Measurements from ENCODE around the gene RP2.

RP2 gene

DNA sequence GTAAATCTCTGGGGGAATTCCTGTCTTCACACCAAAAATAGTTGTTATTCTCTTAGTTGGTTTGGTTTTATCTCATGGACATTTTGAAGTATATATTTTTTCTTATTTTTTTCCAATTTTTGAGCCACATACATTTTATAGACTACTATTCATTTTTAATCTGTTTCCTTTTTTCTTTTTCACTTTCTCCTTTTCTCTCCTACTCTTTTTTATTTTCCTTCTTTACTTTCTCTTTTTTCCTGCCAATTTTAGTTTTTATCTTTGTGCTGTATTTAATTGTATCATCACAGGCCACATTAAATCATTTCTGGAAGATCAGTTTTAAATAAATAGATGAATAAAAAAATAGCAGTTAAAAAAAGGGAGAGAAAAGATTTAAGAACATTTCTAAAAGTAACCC lies 61.4 kb downstream of the RP2 start:
- Histone ChIP-seq H3K4me1 (ENCODE audit: insufficient read depth, poor library complexity, severe bottlenecking) (no peaks in the 10 kb centered on the region), H3K9me3 (ENCODE audit: severe bottlenecking) (no peaks in the 10 kb centered on the region), H3K36me3 (ENCODE audit: low read depth) (no peaks in the 10 kb centered on the region), H3K27me3 (ENCODE audit: insufficient read depth, poor library complexity, severe bottlenecking) (no peaks in the 10 kb centered on the region), H3K27ac (ENCODE audit: poor library complexity, severe bottlenecking) (no peak overlapping the region), H3K4me3 (ENCODE audit: severe bottlenecking) (no peak overlapping the region)
- DNase-seq (ENCODE audit: low spot score) (no peak), ATAC-seq (ENCODE audit: low read depth) (no peak)
- TF ChIP-seq, protein P1, sequence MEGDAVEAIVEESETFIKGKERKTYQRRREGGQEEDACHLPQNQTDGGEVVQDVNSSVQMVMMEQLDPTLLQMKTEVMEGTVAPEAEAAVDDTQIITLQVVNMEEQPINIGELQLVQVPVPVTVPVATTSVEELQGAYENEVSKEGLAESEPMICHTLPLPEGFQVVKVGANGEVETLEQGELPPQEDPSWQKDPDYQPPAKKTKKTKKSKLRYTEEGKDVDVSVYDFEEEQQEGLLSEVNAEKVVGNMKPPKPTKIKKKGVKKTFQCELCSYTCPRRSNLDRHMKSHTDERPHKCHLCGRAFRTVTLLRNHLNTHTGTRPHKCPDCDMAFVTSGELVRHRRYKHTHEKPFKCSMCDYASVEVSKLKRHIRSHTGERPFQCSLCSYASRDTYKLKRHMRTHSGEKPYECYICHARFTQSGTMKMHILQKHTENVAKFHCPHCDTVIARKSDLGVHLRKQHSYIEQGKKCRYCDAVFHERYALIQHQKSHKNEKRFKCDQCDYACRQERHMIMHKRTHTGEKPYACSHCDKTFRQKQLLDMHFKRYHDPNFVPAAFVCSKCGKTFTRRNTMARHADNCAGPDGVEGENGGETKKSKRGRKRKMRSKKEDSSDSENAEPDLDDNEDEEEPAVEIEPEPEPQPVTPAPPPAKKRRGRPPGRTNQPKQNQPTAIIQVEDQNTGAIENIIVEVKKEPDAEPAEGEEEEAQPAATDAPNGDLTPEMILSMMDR (IDR thresholded peaks at IDR 0.05; ENCODE audit: poor library complexity, severe bottlenecking): no peak

DNA sequence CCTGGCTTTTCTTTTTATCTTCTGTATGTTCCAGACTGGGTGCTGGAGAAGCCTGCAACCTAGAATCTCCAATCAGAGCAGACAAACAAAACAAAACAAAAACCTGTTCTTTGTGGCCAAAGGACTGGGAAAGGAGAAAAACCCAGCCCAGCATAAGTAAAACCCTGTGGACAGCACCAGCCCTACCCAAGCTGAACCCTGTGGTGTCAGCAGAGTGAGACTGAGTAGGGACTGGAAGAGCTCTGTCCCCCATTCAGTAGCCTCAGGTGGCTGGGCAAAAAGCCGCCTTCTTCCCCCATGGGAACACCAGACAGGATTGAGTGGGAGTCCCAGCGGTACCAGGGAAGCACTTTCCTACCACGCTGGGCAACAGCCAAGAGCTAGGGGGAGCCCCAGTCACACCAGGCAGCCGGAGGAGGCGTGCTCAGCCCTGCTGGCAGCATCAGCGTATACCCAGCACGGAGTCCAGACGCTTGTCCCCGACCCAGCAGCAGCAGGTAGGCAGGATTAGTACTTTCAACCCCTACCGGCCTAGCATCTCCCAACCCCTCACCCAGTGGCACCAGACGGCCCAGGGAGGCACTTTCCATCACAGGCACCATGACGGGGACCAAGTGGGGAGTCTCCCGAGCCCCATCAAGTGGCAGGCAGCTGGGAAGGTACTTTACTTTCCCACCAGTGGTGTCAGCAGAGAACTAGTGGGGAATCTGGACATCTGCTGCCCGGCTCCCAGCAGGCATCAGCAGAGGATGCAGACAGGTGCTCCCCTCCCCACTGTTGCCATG lies 66.8 kb downstream of the RP2 start:
- ATAC-seq (ENCODE audit: low read depth): peak; percentile 98

DNA sequence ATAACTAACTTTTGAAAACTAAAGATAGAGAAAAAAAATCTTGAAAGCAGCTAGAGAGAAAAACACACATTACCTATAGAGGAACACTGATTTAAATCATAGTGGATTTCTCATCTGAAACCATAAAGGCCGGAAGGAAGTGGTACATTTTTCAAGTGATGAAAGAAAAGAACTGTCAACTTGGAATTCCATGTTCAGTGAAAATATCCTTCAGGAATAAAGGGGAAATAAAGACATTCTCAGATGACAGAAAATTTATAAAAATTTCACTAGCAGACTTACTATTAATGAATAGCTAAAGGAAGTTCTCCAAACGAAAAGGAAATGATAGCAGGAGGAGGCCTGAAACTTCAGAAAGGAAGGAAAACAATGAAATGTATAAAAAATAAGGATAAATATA lies 67.8 kb downstream of the RP2 start:
- TF ChIP-seq, protein P1 (IDR thresholded peaks at IDR 0.05; ENCODE audit: poor library complexity, severe bottlenecking): no peak
- no peaks in the 10 kb centered on the region for H3K4me1 ChIP-seq (ENCODE audit: insufficient read depth, poor library complexity, severe bottlenecking)
- H3K9me3 ChIP-seq (ENCODE audit: severe bottlenecking): no peaks in the 10 kb centered on the region
- H3K4me3 ChIP-seq (ENCODE audit: severe bottlenecking): no peak overlapping the region
- no peaks in the 10 kb centered on the region for H3K27me3 ChIP-seq (ENCODE audit: insufficient read depth, poor library complexity, severe bottlenecking)
- no peak overlapping the region for H3K27ac ChIP-seq (ENCODE audit: poor library complexity, severe bottlenecking)
- DNase-seq (ENCODE audit: low spot score) (no peak), ATAC-seq (ENCODE audit: low read depth) (no peak)
- H3K36me3 ChIP-seq (ENCODE audit: low read depth): no peaks in the 10 kb centered on the region

More for the DNA sequence above, 66.8 kb downstream of the RP2 start:
- H3K9me3 ChIP-seq (ENCODE audit: severe bottlenecking): no peaks in the 10 kb centered on the region
- TF ChIP-seq, protein P1 (IDR thresholded peaks at IDR 0.05; ENCODE audit: poor library complexity, severe bottlenecking): peak; percentile 79
- no peaks in the 10 kb centered on the region for H3K27me3 ChIP-seq (ENCODE audit: insufficient read depth, poor library complexity, severe bottlenecking)
- peak; percentile 55 for DNase-seq (ENCODE audit: low spot score)
- H3K4me1 ChIP-seq (ENCODE audit: insufficient read depth, poor library complexity, severe bottlenecking): no peaks in the 10 kb centered on the region
- no peak overlapping the region for H3K27ac ChIP-seq (ENCODE audit: poor library complexity, severe bottlenecking)
- H3K36me3 ChIP-seq (ENCODE audit: low read depth): no peaks in the 10 kb centered on the region
- H3K4me3 ChIP-seq (ENCODE audit: severe bottlenecking): peak overlapping the region; percentile 37

DNA sequence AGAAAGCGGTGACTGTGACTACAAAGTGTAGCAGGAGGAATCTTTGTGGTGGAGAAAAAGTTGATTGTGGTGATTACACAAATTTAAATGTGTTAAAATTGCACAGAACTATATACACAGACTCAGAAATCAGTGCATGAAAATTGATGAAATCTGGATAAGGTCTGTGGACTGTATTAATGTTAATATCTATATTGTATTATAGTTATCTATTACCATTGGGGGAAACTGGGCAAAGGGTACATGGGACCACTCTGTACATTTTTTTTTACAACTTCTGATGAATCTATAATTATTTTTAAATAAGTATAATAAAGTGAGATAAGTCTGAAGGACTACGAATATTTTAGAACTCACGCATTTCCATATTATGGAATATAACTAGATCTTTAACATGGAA lies 73.6 kb downstream of the RP2 start:
- no peak for DNase-seq (ENCODE audit: low spot score)
- Histone ChIP-seq H3K9me3 (ENCODE audit: severe bottlenecking) (no peaks in the 10 kb centered on the region), H3K4me3 (ENCODE audit: severe bottlenecking) (no peak overlapping the region), H3K27ac (ENCODE audit: poor library complexity, severe bottlenecking) (no peak overlapping the region), H3K27me3 (ENCODE audit: insufficient read depth, poor library complexity, severe bottlenecking) (no peaks in the 10 kb centered on the region), H3K36me3 (ENCODE audit: low read depth) (no peaks in the 10 kb centered on the region), H3K4me1 (ENCODE audit: insufficient read depth, poor library complexity, severe bottlenecking) (no peaks in the 10 kb centered on the region)
- TF ChIP-seq, protein P1 (IDR thresholded peaks at IDR 0.05; ENCODE audit: poor library complexity, severe bottlenecking): no peak
- ATAC-seq (ENCODE audit: low read depth): no peak

DNA sequence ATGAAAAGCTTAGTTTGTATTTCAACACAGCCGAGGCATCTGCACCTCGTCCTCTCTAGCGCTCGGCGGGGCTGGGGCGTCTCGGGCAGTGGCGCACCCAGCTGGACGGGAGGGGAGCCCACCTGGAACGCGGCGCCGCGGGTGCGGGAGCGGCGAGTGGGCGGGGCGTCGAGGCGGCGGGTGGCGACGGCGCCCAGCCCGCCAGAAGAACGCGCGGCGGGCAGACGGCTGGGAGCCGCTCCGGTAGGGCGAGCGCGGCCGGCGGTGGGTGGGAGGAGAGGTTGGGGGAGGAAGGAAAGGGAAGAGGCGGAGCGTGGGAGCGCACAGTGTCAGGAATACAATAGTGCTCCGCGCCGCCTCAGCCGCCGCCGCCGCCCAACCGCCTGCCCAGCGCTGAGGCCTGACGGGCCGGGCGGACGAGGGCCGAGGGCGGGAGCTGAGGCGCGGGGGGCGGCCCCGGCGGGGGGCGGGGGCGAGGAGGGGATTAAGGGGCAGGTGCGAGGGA lies 75.3 kb downstream of the RP2 start, which contains the start of gene JADE3:
JADE3 (plus strand) TSS at position 324 of the 505 bp plus-strand sequence. CDS start 72,474 bp downstream, outside the sequence.
- DNase-seq (ENCODE audit: low spot score) (peak; percentile 52), ATAC-seq (ENCODE audit: low read depth) (peak; percentile 89)
- peak within 1 kb of the TSS; percentile 43 for H3K27ac ChIP-seq (ENCODE audit: poor library complexity, severe bottlenecking)
- no peaks in the 10 kb centered on the region for H3K9me3 ChIP-seq (ENCODE audit: severe bottlenecking)
- TF ChIP-seq, protein P1 (IDR thresholded peaks at IDR 0.05; ENCODE audit: poor library complexity, severe bottlenecking): no peak
- no peaks in the 10 kb centered on the region for H3K36me3 ChIP-seq (ENCODE audit: low read depth)
- H3K27me3 ChIP-seq (ENCODE audit: insufficient read depth, poor library complexity, severe bottlenecking): no peaks in the 10 kb centered on the region
- peak within 1 kb of the TSS; percentile 89 for H3K4me3 ChIP-seq (ENCODE audit: severe bottlenecking)
- H3K4me1 ChIP-seq (ENCODE audit: insufficient read depth, poor library complexity, severe bottlenecking): no peaks in the 10 kb centered on the region
